ENCODE data around the gene LARP6. TPM values are rescaled to one million over a fixed set of nuclear protein-coding genes. Genes with fewer than 3 reads are reported as not detected.
A peak's percentile ranks its signal among the peaks of the same experiment; 100 is the strongest.
"Not testable (repeated sequence)": the region's sequence is repeated elsewhere in the genome, so short reads cannot be mapped to it uniquely, and the experiment has no call there.

Gene LARP6
- total and polyA plus RNA-seq, 2 donors from 2014 or later = 21.0 to 62.8 TPM

DNA sequence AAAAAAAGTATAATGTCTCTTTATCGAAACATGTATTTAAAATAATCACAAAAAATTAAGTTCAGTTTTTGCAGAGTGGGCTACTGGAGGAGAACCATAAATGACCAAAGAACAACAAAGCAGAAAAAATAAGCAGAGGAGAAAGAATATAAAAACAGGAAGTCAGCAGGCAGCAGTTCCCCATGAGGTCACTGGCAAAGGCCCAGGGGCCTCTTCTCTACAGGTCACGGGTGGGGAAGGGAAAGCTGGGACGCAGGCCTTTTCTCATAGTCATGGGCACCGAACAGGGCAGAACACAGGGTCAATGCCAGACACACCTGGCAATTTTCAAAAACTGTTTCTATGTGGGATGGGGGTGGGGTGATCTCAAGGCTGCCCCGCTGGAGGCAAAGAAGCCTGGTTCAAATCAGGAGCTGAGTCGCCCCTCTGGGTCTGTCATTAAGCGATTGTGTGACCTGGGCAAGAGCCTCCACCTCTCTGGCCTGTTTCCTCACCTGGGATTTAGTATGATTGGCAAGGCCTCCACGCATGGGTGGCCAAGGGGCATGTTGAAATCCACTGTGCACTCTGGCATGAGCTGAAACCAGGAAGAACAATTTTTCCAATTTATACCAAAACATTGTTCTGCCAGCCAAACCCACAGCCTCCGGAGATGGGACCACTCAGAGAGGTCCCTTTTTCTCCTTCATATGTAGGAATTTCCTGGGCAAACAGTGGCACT is 46.8 kb downstream of the LARP6 start:
- no peak for TF ChIP-seq CTCF (IDR thresholded peaks at IDR 0.05; ENCODE audit: borderline replicate concordance, extremely low read depth, insufficient read depth)
- intact Hi-C loops (cut with DNase I) = no loop called here
- FAIRE-seq (no peak), DNase-seq (peak in 2 of 5 donors; percentile 50 to 91)
- peak overlapping the region; percentile 39 to 72 for H3K27ac ChIP-seq (ENCODE audit: low read depth in 2 of 2, low read length in 2 of 2)
- H3K27me3 ChIP-seq (ENCODE audit: control insufficient read depth, insufficient read depth, low read length) = no peaks in the 10 kb centered on the region
- no peaks in the 10 kb centered on the region for H3K36me3 ChIP-seq (ENCODE audit: control insufficient read depth in 2 of 3, insufficient read depth in 3 of 3, low read length in 3 of 3)
- H3K9me3 ChIP-seq (ENCODE audit: control insufficient read depth in 2 of 3, insufficient read depth in 1 of 3, low read length in 3 of 3) = no peaks in the 10 kb centered on the region
- no peak overlapping the region for H3K4me3 ChIP-seq (ENCODE audit: low read length in 3 of 3)
- H3K9ac ChIP-seq (ENCODE audit: low read length in 3 of 3) = no peak overlapping the region
- H3K4me1 ChIP-seq (ENCODE audit: control insufficient read depth in 2 of 3, insufficient read depth in 2 of 3, low read depth in 1 of 3, low read length in 3 of 3) = peaks cover 0 to 12% (median 9%) of the 10 kb centered on the region in 3 donors

- H3K27me3 ChIP-seq (ENCODE audit: control insufficient read depth, insufficient read depth, low read length); H3K9ac ChIP-seq (ENCODE audit: low read length in 3 of 3); H3K36me3 ChIP-seq (ENCODE audit: control insufficient read depth in 2 of 3, insufficient read depth in 3 of 3, low read length in 3 of 3); intact Hi-C loops (cut with DNase I); H3K4me3 ChIP-seq (ENCODE audit: low read length in 3 of 3); H3K9me3 ChIP-seq (ENCODE audit: control insufficient read depth in 2 of 3, insufficient read depth in 1 of 3, low read length in 3 of 3); DNase-seq; H3K27ac ChIP-seq (ENCODE audit: low read depth in 2 of 2, low read length in 2 of 2); FAIRE-seq: not testable (repeated sequence)
- peaks cover 3 to 18% (median 16%) of the 10 kb centered on the region in 3 donors for H3K4me1 ChIP-seq (ENCODE audit: control insufficient read depth in 2 of 3, insufficient read depth in 2 of 3, low read depth in 1 of 3, low read length in 3 of 3)
Observed at GRCh38 chr15:70804388-70804787, 49.6 kb downstream of the LARP6 start.

DNA sequence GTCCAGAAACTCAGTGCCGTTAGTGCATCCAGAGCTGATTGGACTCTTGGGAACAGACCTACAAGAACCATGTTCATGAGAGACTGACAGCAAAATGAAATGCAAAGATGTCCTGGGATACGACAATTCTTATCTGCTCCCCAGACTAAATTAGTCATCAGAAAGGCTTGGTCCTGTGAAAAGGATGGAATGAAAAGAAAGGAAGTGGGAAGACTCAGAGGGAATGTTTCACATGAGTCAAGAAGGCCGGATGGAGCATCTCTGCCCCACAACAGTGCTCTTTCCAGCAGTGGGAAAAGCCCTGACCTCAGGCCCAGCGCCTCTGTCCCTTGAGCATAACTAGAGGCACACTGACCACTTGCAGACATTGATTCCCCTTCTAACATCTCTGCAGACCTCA is 51.3 kb downstream of the LARP6 start:
- Histone ChIP-seq H3K27ac (ENCODE audit: low read depth in 2 of 2, low read length in 2 of 2) (no peak overlapping the region), H3K36me3 (ENCODE audit: control insufficient read depth in 2 of 3, insufficient read depth in 3 of 3, low read length in 3 of 3) (no peaks in the 10 kb centered on the region), H3K9ac (ENCODE audit: low read length in 3 of 3) (no peak overlapping the region), H3K4me1 (ENCODE audit: control insufficient read depth in 2 of 3, insufficient read depth in 2 of 3, low read depth in 1 of 3, low read length in 3 of 3) (peaks cover 3 to 26% (median 15%) of the 10 kb centered on the region in 3 donors), H3K4me3 (ENCODE audit: low read length in 3 of 3) (no peak overlapping the region), H3K27me3 (ENCODE audit: control insufficient read depth, insufficient read depth, low read length) (no peaks in the 10 kb centered on the region), H3K9me3 (ENCODE audit: control insufficient read depth in 2 of 3, insufficient read depth in 1 of 3, low read length in 3 of 3) (no peaks in the 10 kb centered on the region)
- TF ChIP-seq CTCF (IDR thresholded peaks at IDR 0.05; ENCODE audit: borderline replicate concordance, extremely low read depth, insufficient read depth) = no peak
- intact Hi-C loops (cut with DNase I) = no loop called here
- no peak for FAIRE-seq
- no peak for DNase-seq

- no peaks in the 10 kb centered on the region for H3K9me3 ChIP-seq (ENCODE audit: control insufficient read depth in 2 of 3, insufficient read depth in 1 of 3, low read length in 3 of 3)
- no peak overlapping the region for H3K4me3 ChIP-seq (ENCODE audit: low read length in 3 of 3)
- peaks cover 3 to 15% (median 7%) of the 10 kb centered on the region in 3 donors for H3K4me1 ChIP-seq (ENCODE audit: control insufficient read depth in 2 of 3, insufficient read depth in 2 of 3, low read depth in 1 of 3, low read length in 3 of 3)
- H3K27ac ChIP-seq (ENCODE audit: low read depth in 2 of 2, low read length in 2 of 2) = no peak overlapping the region
- FAIRE-seq (no peak), DNase-seq (no peak)
- no peaks in the 10 kb centered on the region for H3K27me3 ChIP-seq (ENCODE audit: control insufficient read depth, insufficient read depth, low read length)
- intact Hi-C loops (cut with DNase I) = no loop called here
- TF ChIP-seq CTCF (IDR thresholded peaks at IDR 0.05; ENCODE audit: borderline replicate concordance, extremely low read depth, insufficient read depth) = no peak
- no peaks in the 10 kb centered on the region for H3K36me3 ChIP-seq (ENCODE audit: control insufficient read depth in 2 of 3, insufficient read depth in 3 of 3, low read length in 3 of 3)
- H3K9ac ChIP-seq (ENCODE audit: low read length in 3 of 3) = no peak overlapping the region
Observed at GRCh38 chr15:70801109-70801508, 52.8 kb downstream of the LARP6 start.
